ENCODE results near the gene PLEKHG3. TPM values are rescaled to one million over a fixed set of nuclear protein-coding genes. Genes with fewer than 3 reads are reported as not detected.
A peak's percentile ranks its signal among the peaks of the same experiment; 100 is the strongest.

The PLEKHG3 gene
- total RNA-seq, 2 experiments from 2014 or later: 36.0 to 39.5 TPM

DNA sequence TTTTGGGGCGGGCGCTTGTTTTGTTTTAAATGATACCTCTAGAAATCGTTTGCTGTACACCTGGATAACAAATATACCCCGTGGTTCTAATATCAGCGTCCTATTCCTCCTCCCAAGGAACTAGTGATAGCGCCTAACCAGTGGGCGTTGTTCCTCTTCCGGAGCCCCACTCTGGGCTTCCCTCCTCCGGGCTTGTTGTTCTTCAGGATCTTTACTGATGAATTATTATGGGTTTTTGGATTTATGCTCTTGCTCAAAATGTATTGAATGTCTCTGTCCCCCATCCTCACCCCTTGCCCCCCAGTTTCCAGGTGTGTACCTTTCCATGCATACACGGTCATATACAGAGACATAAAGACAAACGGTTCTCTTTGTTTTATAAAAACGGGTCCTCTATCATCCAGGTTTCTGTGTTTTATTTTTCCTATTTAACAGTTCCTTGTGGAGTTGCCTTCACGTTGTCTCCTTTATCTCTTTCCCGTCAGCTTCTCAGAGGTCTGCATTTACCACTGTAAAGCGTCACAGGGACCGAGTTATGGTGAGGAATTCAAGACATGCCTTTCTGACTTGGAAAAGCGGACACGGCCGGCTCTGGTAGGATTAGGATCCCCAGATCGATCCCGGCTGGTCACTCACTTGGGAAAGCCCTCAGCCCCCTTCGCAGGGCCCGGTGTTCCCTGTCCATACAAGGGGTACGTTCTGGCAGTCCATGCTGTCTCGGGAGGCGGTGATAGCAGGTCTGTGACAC is 655 bp upstream of the PLEKHG3 start:
- CTCF ChIA-PET: interaction anchor here (1.1 kb wide), 1 partner anchor 11 kb away, joined by 3 read pairs; no protein-coding TSS in a partner anchor
- Mint-ChIP-seq H3K36me3 (ENCODE audit: low read depth) (peaks cover 5% of the 10 kb centered on the region), H3K9me3 (no peaks in the 10 kb centered on the region), H3K27ac (no peak overlapping the region), H3K4me3 (peak overlapping the region; percentile 75), H3K4me1 (peaks cover 68% of the 10 kb centered on the region), H3K27me3 (peaks cover 72% of the 10 kb centered on the region)
- no peak for DNase-seq
- POLR2A ChIA-PET: interaction anchor here (0.6 kb wide), 1 partner anchor 59 kb away, joined by 3 read pairs; no protein-coding TSS in a partner anchor

DNA sequence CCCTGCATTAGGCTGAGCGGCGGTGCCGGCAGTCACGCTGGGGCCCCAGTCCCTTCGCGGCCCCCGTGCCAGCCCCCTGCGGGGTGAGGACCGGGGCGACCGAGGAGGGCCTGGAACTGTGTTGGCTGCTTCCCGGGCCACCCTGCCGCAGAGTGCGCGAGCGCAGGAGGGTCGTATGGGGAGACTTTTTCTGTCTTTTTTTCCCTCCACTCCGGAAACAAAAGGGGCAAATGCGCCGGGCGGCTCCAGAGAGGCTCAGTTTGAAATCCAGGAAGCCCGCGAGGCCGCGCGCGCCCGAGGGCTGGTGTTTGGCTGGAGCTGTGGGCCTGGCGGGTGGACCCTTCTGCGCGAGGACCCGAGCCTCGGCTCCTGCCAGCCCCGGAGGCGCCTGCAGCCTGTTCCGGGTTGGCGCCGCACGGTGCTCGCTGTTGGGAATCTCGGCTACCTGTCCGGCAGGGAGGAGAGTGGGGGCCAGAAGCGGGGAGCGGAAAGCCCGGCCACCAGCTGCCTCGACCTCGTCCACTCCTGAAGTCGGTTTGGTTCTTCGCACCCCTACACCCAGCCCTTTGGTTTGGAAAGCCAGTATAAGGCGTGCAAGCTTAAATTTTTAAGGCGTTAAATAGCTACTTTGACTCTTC is 638 bp downstream of the PLEKHG3 start:
- Mint-ChIP-seq H3K36me3 (ENCODE audit: low read depth) (peaks cover 5% of the 10 kb centered on the region), H3K9me3 (no peaks in the 10 kb centered on the region), H3K27ac (peak overlapping the region; percentile 73), H3K4me1 (peaks cover 72% of the 10 kb centered on the region), H3K4me3 (peak overlapping the region; percentile 75), H3K27me3 (peaks cover 64% of the 10 kb centered on the region)
- CTCF ChIA-PET: interaction anchor here (0.8 to 1.5 kb wide), 4 partner anchors 13 to 33 kb away, joined by 3 to 10 read pairs (median 4); no protein-coding TSS in a partner anchor
- POLR2A ChIA-PET: no interaction called here
- DNase-seq: peak; percentile 18

DNA sequence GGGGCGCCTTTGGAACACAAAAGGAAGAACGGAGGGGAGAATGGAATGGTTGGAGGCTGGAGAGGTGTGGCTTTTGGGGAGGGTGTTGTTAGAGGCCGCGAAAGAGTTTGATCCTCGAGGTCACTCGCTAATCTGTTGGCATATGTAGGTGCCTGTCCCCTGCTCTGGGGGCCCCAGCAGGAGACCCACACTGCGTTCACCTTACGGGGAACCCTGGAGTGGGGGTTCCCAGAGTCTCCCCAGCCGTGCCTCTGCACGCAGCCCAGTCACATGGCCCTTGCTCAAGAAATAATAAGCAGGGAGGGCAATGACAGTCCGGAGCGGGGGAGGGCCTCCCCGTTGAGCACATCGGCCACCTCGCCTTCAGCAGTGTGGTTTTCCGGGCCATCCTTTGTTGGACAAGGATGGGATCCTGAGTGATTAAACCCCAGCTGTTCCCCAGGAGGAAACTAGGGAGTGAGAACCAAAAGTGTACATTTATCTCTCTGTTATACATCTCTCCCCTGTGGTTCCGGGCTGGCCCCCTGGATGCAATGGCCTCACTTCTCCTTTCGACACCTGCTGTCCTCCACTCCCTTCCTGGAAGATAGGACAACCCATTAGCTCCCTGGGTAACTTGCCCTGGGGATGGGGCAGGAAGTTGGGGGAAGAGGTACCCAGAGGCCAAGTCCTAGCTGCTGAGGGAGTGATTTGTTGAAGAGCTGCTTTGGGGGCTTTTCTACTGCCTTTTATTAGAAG is 1.3 kb downstream of the PLEKHG3 start:
- H3K4me3 Mint-ChIP-seq: peak overlapping the region; percentile 75
- peaks cover 58% of the 10 kb centered on the region for H3K27me3 Mint-ChIP-seq
- peak overlapping the region; percentile 73 for H3K27ac Mint-ChIP-seq
- CTCF ChIA-PET: interaction anchor here (0.8 to 2.2 kb wide), 4 partner anchors 16 to 57 kb away, joined by 3 to 10 read pairs (median 4); no protein-coding TSS in a partner anchor
- H3K4me1 Mint-ChIP-seq: peaks cover 73% of the 10 kb centered on the region
- H3K36me3 Mint-ChIP-seq (ENCODE audit: low read depth): peaks cover 9% of the 10 kb centered on the region
- no peaks in the 10 kb centered on the region for H3K9me3 Mint-ChIP-seq
- POLR2A ChIA-PET: no interaction called here
- DNase-seq: no peak

- Mint-ChIP-seq H3K4me3 (peak overlapping the region; percentile 75), H3K36me3 (ENCODE audit: low read depth) (peaks cover 12% of the 10 kb centered on the region), H3K9me3 (no peaks in the 10 kb centered on the region), H3K27ac (no peak overlapping the region), H3K27me3 (peaks cover 53% of the 10 kb centered on the region), H3K4me1 (peaks cover 71% of the 10 kb centered on the region)
- DNase-seq: no peak
- ChIA-PET POLR2A (no interaction called here), CTCF (interaction anchor here (1.0 to 2.2 kb wide), 2 partner anchors 11 to 56 kb away, joined by 3 to 4 read pairs; no protein-coding TSS in a partner anchor)
Measured at GRCh38 chr14:64706119-64706592, 1.9 kb downstream of the PLEKHG3 start.

DNA sequence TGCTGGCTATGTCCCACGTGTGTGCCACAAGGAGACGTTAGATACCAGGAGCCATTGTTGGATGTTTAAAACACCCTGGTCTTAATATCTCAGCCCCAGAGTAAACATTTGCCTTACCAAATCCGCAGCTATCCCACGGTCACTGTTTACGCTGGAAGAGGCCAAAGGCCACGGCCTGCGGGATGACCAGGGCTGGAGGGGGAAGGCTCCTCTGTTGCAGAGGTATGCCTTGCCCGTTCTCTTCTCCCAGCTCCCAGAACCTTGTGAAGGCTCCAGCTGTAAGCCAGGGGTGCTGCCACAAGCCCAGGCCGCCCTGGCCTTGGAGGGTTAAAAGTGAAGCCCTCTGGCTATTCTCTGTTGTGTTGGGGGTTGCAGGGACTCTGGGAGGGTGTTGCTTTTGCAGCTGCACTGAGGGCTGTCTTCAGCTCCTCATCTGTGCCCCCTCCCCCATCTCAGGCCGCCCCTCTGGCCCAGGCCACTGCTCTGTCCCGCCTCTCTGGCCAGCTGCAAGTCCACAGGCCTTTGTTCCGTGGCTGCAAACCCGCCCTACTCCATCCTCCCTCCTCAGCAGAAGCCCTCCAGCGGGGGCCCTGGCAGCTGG is 2.5 kb downstream of the PLEKHG3 start:
- ChIA-PET POLR2A (no interaction called here), CTCF (interaction anchor here (1.0 to 2.2 kb wide), 2 partner anchors 10 to 56 kb away, joined by 3 to 4 read pairs; no protein-coding TSS in a partner anchor)
- H3K4me3 Mint-ChIP-seq: peak overlapping the region; percentile 75
- H3K27ac Mint-ChIP-seq: no peak overlapping the region
- peaks cover 14% of the 10 kb centered on the region for H3K36me3 Mint-ChIP-seq (ENCODE audit: low read depth)
- H3K4me1 Mint-ChIP-seq: peaks cover 70% of the 10 kb centered on the region
- H3K27me3 Mint-ChIP-seq: peaks cover 51% of the 10 kb centered on the region
- DNase-seq: no peak
- H3K9me3 Mint-ChIP-seq: no peaks in the 10 kb centered on the region

DNA sequence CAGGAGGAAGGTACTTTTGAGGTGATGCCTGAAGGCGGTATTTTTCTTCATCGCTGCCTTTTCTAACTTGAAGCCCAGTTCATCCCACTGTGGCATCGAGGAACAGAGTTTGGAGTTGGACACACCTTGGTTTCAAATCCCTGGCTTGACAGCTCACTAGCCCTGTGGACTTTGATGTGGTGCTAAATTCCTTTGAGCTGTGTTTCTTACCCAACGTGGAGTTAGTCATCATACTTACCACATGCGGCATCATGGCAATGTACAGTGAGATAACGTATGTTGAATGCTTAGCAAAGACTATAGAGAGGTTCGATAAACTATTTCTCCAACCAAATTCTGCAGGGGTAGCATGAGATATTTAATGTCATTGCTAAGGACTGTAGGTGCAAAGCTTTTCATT is 3.4 kb downstream of the PLEKHG3 start:
- Mint-ChIP-seq H3K36me3 (ENCODE audit: low read depth) (peaks cover 18% of the 10 kb centered on the region), H3K27me3 (peaks cover 53% of the 10 kb centered on the region), H3K27ac (peak overlapping the region; percentile 68), H3K4me1 (peaks cover 67% of the 10 kb centered on the region), H3K4me3 (peak overlapping the region; percentile 9), H3K9me3 (peaks cover 2% of the 10 kb centered on the region)
- ChIA-PET POLR2A (no interaction called here), CTCF (interaction anchor here (0.5 to 2.2 kb wide), 5 partner anchors 17 to 1790 kb away, joined by 3 to 4 read pairs (median 4); no protein-coding TSS in a partner anchor)
- DNase-seq: no peak

GRCh38 chr14:64708148-64709004 is 4.2 kb downstream of the PLEKHG3 start:
- CTCF ChIA-PET: interaction anchor here (0.9 to 2.4 kb wide), 6 partner anchors 10 to 132 kb away, joined by 3 to 8 read pairs (median 4); no protein-coding TSS in a partner anchor
- H3K36me3 Mint-ChIP-seq (ENCODE audit: low read depth): peaks cover 24% of the 10 kb centered on the region
- H3K4me3 Mint-ChIP-seq: peak overlapping the region; percentile 58
- POLR2A ChIA-PET: no interaction called here
- peak; percentile 52 for DNase-seq
- H3K27ac Mint-ChIP-seq: peak overlapping the region; percentile 68
- peaks cover 7% of the 10 kb centered on the region for H3K9me3 Mint-ChIP-seq
- H3K4me1 Mint-ChIP-seq: peaks cover 60% of the 10 kb centered on the region
- H3K27me3 Mint-ChIP-seq: peaks cover 52% of the 10 kb centered on the region

DNA sequence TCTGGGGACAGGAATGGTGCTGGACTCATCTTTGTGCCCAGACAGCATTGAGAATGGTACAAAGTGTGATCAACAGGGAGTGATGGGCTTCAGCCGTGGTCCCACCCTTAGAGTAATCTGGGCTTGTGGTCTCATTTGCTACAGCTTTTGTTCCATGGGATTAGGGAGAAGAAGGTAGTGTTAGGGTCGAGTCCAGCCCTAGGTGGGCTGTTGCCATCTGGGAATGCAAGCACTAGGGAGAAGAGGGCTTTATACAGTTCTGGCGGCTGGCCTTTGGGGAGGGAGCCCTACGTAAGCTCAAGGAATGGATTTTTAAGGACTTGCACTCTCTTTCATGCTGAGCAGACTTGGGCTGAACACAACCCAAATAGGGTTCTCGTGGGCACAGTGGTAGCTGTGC is 4.9 kb downstream of the PLEKHG3 start:
- POLR2A ChIA-PET: no interaction called here
- CTCF ChIA-PET: interaction anchor here (0.9 to 2.4 kb wide), 4 partner anchors 9 to 131 kb away, joined by 3 to 8 read pairs (median 4); no protein-coding TSS in a partner anchor
- H3K27ac Mint-ChIP-seq: peak overlapping the region; percentile 68
- peaks cover 51% of the 10 kb centered on the region for H3K27me3 Mint-ChIP-seq
- no peak for DNase-seq
- H3K4me3 Mint-ChIP-seq: peak overlapping the region; percentile 58
- peaks cover 12% of the 10 kb centered on the region for H3K9me3 Mint-ChIP-seq
- peaks cover 54% of the 10 kb centered on the region for H3K4me1 Mint-ChIP-seq
- peaks cover 30% of the 10 kb centered on the region for H3K36me3 Mint-ChIP-seq (ENCODE audit: low read depth)

- H3K27ac Mint-ChIP-seq: no peak overlapping the region
- peaks cover 18% of the 10 kb centered on the region for H3K9me3 Mint-ChIP-seq
- peaks cover 51% of the 10 kb centered on the region for H3K4me1 Mint-ChIP-seq
- peaks cover 35% of the 10 kb centered on the region for H3K36me3 Mint-ChIP-seq (ENCODE audit: low read depth)
- ChIA-PET CTCF (interaction anchor here (0.6 to 0.7 kb wide), 2 partner anchors 10 to 73 kb away, joined by 3 read pairs; no protein-coding TSS in a partner anchor), POLR2A (no interaction called here)
- DNase-seq: no peak
- H3K27me3 Mint-ChIP-seq: peaks cover 45% of the 10 kb centered on the region
- H3K4me3 Mint-ChIP-seq: no peak overlapping the region
Measured at GRCh38 chr14:64711039-64711438, 6.8 kb downstream of the PLEKHG3 start.

DNA sequence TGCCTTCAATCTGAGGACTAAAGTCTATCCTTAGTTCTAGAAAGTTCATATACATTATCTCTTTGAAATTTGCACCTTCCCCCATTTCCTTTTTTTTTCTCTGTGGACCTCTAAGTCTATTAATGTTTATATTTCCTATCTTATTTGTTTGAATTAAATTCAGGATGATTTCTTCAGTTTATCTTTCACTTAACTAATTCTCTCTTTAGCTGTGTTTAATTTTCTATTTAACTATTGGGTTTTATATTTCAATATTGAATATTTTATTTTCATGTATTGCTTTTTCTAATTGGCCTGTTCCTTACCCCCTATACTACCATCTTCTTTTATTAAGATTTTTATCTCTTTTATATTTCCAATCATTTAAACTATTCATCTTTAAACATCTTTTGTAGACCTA is 9.5 kb downstream of the PLEKHG3 start:
- DNase-seq: no peak
- ChIA-PET CTCF (interaction anchor here (0.7 kb wide), 1 partner anchor 51 kb away, joined by 3 read pairs; no protein-coding TSS in a partner anchor), POLR2A (no interaction called here)
- Mint-ChIP-seq H3K4me3 (no peak overlapping the region), H3K9me3 (peaks cover 18% of the 10 kb centered on the region), H3K27ac (no peak overlapping the region), H3K27me3 (peaks cover 26% of the 10 kb centered on the region), H3K36me3 (ENCODE audit: low read depth) (peaks cover 36% of the 10 kb centered on the region), H3K4me1 (peaks cover 49% of the 10 kb centered on the region)

DNA sequence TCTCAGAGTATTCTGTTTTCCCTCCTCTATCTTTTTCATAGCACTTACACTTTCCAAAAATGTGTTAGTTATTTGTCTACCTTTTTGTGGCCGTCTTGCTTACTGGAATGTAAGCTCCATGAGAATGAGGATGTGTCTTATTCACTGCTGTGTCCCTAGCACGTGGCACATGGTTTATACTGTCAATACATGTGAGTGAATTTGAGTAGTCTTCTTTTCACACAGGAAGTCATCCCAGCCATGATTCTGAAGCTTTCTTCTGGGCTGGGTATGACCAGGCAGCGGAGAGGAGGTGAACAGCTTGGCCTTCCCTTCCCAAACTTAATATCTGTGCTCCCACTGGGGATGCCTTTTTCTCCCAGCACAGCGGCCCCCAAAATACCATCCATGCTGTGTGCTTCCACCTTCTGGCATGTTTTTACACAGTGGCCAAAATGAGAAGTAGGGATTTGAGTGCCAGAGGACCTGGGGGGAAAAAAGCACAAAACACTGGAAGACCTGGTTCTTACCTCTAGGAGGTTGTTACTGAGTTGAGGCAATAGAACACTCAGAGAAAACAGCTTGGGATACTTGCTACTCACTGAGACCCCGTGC is 10.3 kb downstream of the PLEKHG3 start:
- POLR2A ChIA-PET: no interaction called here
- Mint-ChIP-seq H3K9me3 (peaks cover 18% of the 10 kb centered on the region), H3K4me3 (no peak overlapping the region), H3K27me3 (peaks cover 26% of the 10 kb centered on the region), H3K4me1 (peaks cover 44% of the 10 kb centered on the region), H3K36me3 (ENCODE audit: low read depth) (peaks cover 36% of the 10 kb centered on the region), H3K27ac (no peak overlapping the region)
- CTCF ChIA-PET: no interaction called here
- no peak for DNase-seq

Measured in activated CD4-positive, alpha-beta T cell treated with anti-CD3 and anti-CD28 coated beads, Interleukin-2, amount 10 ng/mL, durations not matched to agents 7 days and 5 days (primary cell).